Ovary (tissue), 3 donors: Measurements from ENCODE around the gene RNF224.

Experiments used
- EP300 ChIP-seq: sonication (generic); formaldehyde crosslinking; IDR thresholded peaks from one replicate; pipeline ENCODE4 v1.6.1; 2017; ENCODE audit warnings: antibody characterized with exemption
- POLR2A ChIP-seq: fragments of 450-650 bp; IDR thresholded peaks from one replicate; pipeline ENCODE4 v1.6.1; 2017; ENCODE audit warnings: antibody characterized with exemption, mild to moderate bottlenecking, moderate library complexity
- TF ChIP-seq, protein P1 (sequence below), 3 donors: fragments of 450-650 bp in 2 of 3; fragments of 200-600 bp in 1 of 3; IDR thresholded peaks; one replicate each; pipeline versions ENCODE4 v1.5.1 to v1.8.0; 2016 to 2022; ENCODE audit warnings: antibody characterized with exemption in 3 of 3, mild to moderate bottlenecking in 1 of 3
- donor health status: DM: no; HTN: no; CAD: no.

DNA sequence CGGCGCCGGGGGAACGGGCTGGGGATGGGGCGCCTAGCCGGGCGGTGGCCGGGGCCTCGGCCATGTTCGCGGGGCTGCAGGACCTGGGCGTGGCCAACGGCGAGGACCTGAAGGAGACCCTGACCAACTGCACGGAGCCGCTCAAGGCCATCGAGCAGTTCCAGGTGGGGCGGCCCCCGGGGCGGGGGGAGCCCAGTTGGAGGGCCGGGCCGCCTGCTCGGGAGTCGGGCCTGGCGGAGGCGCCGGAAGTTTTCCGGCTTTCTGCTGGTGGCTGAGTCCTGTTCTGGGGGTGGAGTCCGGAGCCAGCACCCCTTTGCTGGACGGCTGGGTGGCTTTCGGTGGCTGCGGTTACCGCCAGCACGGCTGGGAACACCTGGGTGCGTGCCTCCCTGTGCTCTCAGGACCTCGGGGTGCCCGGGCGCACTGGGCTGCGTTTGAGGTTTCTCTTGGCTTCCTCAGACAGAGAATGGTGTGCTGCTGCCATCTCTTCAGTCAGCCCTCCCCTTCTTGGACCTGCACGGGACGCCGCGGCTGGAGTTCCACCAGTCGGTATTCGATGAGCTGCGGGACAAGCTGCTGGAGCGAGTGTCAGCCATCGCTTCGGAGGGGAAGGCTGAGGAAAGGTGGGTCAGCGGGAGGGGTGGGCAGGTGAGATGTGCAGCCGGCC is 28.3 kb downstream of the RNF224 start:
- TF ChIP-seq, protein P1, sequence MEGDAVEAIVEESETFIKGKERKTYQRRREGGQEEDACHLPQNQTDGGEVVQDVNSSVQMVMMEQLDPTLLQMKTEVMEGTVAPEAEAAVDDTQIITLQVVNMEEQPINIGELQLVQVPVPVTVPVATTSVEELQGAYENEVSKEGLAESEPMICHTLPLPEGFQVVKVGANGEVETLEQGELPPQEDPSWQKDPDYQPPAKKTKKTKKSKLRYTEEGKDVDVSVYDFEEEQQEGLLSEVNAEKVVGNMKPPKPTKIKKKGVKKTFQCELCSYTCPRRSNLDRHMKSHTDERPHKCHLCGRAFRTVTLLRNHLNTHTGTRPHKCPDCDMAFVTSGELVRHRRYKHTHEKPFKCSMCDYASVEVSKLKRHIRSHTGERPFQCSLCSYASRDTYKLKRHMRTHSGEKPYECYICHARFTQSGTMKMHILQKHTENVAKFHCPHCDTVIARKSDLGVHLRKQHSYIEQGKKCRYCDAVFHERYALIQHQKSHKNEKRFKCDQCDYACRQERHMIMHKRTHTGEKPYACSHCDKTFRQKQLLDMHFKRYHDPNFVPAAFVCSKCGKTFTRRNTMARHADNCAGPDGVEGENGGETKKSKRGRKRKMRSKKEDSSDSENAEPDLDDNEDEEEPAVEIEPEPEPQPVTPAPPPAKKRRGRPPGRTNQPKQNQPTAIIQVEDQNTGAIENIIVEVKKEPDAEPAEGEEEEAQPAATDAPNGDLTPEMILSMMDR (IDR thresholded peaks at IDR 0.05): no peak
- TF ChIP-seq POLR2A (no peak), EP300 (no peak)
